ENCODE measurements around the gene GTPBP1.

The GTPBP1 gene

GRCh38 chr22:38684895-38685294, 20.8 kb upstream of the GTPBP1 start:
- H3K27ac ChIP-seq: no peak overlapping the region
- TF ChIP-seq CTCF (conservative IDR thresholded peaks at IDR 0.05) (no peak), ZFX (IDR thresholded peaks at IDR 0.05) (no peak)

GRCh38 chr22:38685761-38686160, 20.0 kb upstream of the GTPBP1 start:
- no peak overlapping the region for H3K27ac ChIP-seq

GRCh38 chr22:38689651-38690050, 16.1 kb upstream of the GTPBP1 start:
- TF ChIP-seq ZFX (IDR thresholded peaks at IDR 0.05) (no peak), CTCF (conservative IDR thresholded peaks at IDR 0.05) (no peak)
- H3K27ac ChIP-seq: no peak overlapping the region

More at GRCh38 chr22:38685761-38686160, 20.0 kb upstream of the GTPBP1 start:
- TF ChIP-seq CTCF (conservative IDR thresholded peaks at IDR 0.05) (no peak), ZFX (IDR thresholded peaks at IDR 0.05) (no peak)

- no peak overlapping the region for H3K27ac ChIP-seq
- no peak for TF ChIP-seq ZFX (IDR thresholded peaks at IDR 0.05)
- no peak for TF ChIP-seq CTCF (conservative IDR thresholded peaks at IDR 0.05)
Observed at GRCh38 chr22:38694049-38694448, 11.7 kb upstream of the GTPBP1 start.

- TF ChIP-seq ZFX (IDR thresholded peaks at IDR 0.05) (no peak), CTCF (conservative IDR thresholded peaks at IDR 0.05) (no peak)
- no peak overlapping the region for H3K27ac ChIP-seq
Observed at GRCh38 chr22:38694940-38695339, 10.8 kb upstream of the GTPBP1 start.

GRCh38 chr22:38696606-38697424, 8.9 kb upstream of the GTPBP1 start:
- H3K27ac ChIP-seq: no peak overlapping the region
- TF ChIP-seq CTCF (conservative IDR thresholded peaks at IDR 0.05): no peak
- no peak for TF ChIP-seq ZFX (IDR thresholded peaks at IDR 0.05)

GRCh38 chr22:38697425-38698089, 8.2 kb upstream of the GTPBP1 start:
- no peak for TF ChIP-seq CTCF (conservative IDR thresholded peaks at IDR 0.05)
- TF ChIP-seq ZFX (IDR thresholded peaks at IDR 0.05): no peak
- H3K27ac ChIP-seq: no peak overlapping the region
